Hematopoietic multipotent progenitor cell treated with erythropoietin and hydrocortisone succinate and interleukin-3 and kit ligand, for 6 days (in vitro differentiated cells): ENCODE results near the gene CCDC159.
"Not testable (repeated sequence)": the region's sequence is repeated elsewhere in the genome, so short reads cannot be mapped to it uniquely, and the experiment has no call there.

ENCODE experiments used
- DNase-seq: peaks from one replicate; pipeline ENCODE4 v3.0.0-alpha.2; 2015

The CCDC159 gene

GRCh38 chr19:11370744-11371143 lies 24.4 kb downstream of the CCDC159 start:
- no peak for DNase-seq

- DNase-seq, result peak; percentile 74
Measured at GRCh38 chr19:11373166-11373884, 27.0 kb downstream of the CCDC159 start.

GRCh38 chr19:11373885-11374432 lies 27.6 kb downstream of the CCDC159 start:
- DNase-seq, result peak; percentile 54

- peak; percentile 100 for DNase-seq
Measured at GRCh38 chr19:11374433-11375142, 28.3 kb downstream of the CCDC159 start, which contains the start of gene SWSAP1. Gene SWSAP1, plus strand, starts transcription at chr19:11374666. Its CDS starts 15 bp downstream, at chr19:11374681.

GRCh38 chr19:11375143-11375948 lies 29.0 kb downstream of the CCDC159 start:
- peak; percentile 84 for DNase-seq

- DNase-seq, result peak; percentile 81
Measured at GRCh38 chr19:11377237-11377636, 30.9 kb downstream of the CCDC159 start.

GRCh38 chr19:11377756-11378155 lies 31.4 kb downstream of the CCDC159 start:
- no peak for DNase-seq

GRCh38 chr19:11378319-11379189 lies 32.2 kb downstream of the CCDC159 start:
- DNase-seq, result peak; percentile 73

GRCh38 chr19:11379269-11379845 lies 33.0 kb downstream of the CCDC159 start:
- DNase-seq, result not testable (repeated sequence)

GRCh38 chr19:11379857-11380350 lies 33.6 kb downstream of the CCDC159 start:
- no peak for DNase-seq

- peak; percentile 99 for DNase-seq
Measured at GRCh38 chr19:11380653-11381537, 34.6 kb downstream of the CCDC159 start.

GRCh38 chr19:11382898-11383705 lies 36.8 kb downstream of the CCDC159 start:
- DNase-seq, result peak; percentile 94

GRCh38 chr19:11383706-11384048 lies 37.4 kb downstream of the CCDC159 start:
- no peak for DNase-seq

- no peak for DNase-seq
Measured at GRCh38 chr19:11384778-11385129, 38.4 kb downstream of the CCDC159 start.

GRCh38 chr19:11387162-11388034 lies 41.1 kb downstream of the CCDC159 start:
- peak; percentile 52 for DNase-seq

- DNase-seq, result no peak
Measured at GRCh38 chr19:11390359-11390758, 44.0 kb downstream of the CCDC159 start.

GRCh38 chr19:11390933-11391680 lies 44.8 kb downstream of the CCDC159 start:
- no peak for DNase-seq

- DNase-seq, result no peak
Measured at GRCh38 chr19:11397089-11397610, 50.8 kb downstream of the CCDC159 start.
